ENCODE results near the gene ATRIP.

Gene ATRIP

GRCh38 chr3:48426944-48427629, 19.4 kb upstream of the ATRIP start:
- DNase-seq (ENCODE audit: extremely low read depth, low read depth) = no peak
- TF ChIP-seq CTCF (IDR thresholded peaks at IDR 0.05; ENCODE audit: low read depth, low read length) = no peak

GRCh38 chr3:48427630-48427962, 18.9 kb upstream of the ATRIP start:
- no peak for DNase-seq (ENCODE audit: extremely low read depth, low read depth)
- TF ChIP-seq CTCF (IDR thresholded peaks at IDR 0.05; ENCODE audit: low read depth, low read length) = no peak

- DNase-seq (ENCODE audit: extremely low read depth, low read depth) = no peak
- no peak for TF ChIP-seq CTCF (IDR thresholded peaks at IDR 0.05; ENCODE audit: low read depth, low read length)
Measured at GRCh38 chr3:48428088-48428571, 18.4 kb upstream of the ATRIP start.

- TF ChIP-seq CTCF (IDR thresholded peaks at IDR 0.05; ENCODE audit: low read depth, low read length) = no peak
Measured at GRCh38 chr3:48428572-48429316, 17.8 kb upstream of the ATRIP start.

GRCh38 chr3:48429317-48429959, 17.1 kb upstream of the ATRIP start:
- no peak for DNase-seq (ENCODE audit: extremely low read depth, low read depth)
- no peak for TF ChIP-seq CTCF (IDR thresholded peaks at IDR 0.05; ENCODE audit: low read depth, low read length)

More at GRCh38 chr3:48428572-48429316, 17.8 kb upstream of the ATRIP start:
- no peak for DNase-seq (ENCODE audit: extremely low read depth, low read depth)

- no peak for DNase-seq (ENCODE audit: extremely low read depth, low read depth)
- TF ChIP-seq CTCF (IDR thresholded peaks at IDR 0.05; ENCODE audit: low read depth, low read length) = no peak
Measured at GRCh38 chr3:48429960-48430707, 16.4 kb upstream of the ATRIP start, which contains the start of gene PLXNB1. Gene PLXNB1 (minus strand): TSS chr3:48430086. CDS start chr3:48424611, 5,475 bp downstream.
